ENCODE data around the gene SEMA5A. TPM values are rescaled to one million over a fixed set of nuclear protein-coding genes. Genes with fewer than 3 reads are reported as not detected.

Gene SEMA5A
- total and polyA plus RNA-seq, 7 donors: 0.60 to 4.7 (median 2.8) TPM

- WGBS, 2 donors: 52 to 86% methylated on average over 1 of the region's 1 CpG
- H3K27me3 ChIP-seq: no peaks in the 10 kb centered on the region
- DNase-seq: no peak
- TF ChIP-seq EP300 (IDR thresholded peaks at IDR 0.05): no peak
- TF ChIP-seq POLR2A (IDR thresholded peaks at IDR 0.05): no peak
- TF ChIP-seq POLR2AphosphoS5 (IDR thresholded peaks at IDR 0.05): no peak
- no peak for TF ChIP-seq CTCF (IDR thresholded peaks at IDR 0.05)
- no peaks in the 10 kb centered on the region for H3K9me3 ChIP-seq
- no peaks in the 10 kb centered on the region for H3K36me3 ChIP-seq
- H3K4me1 ChIP-seq: no peaks in the 10 kb centered on the region
- intact Hi-C loops (cut with DNase I): loop anchor here (10.0 kb wide), 1 partner anchor 261 kb away; the partner anchor contains the start of gene SEMA5A
- H3K4me3 ChIP-seq: no peak overlapping the region
- H3K27ac ChIP-seq: peak overlapping the region in 3 of 4 donors; percentile 17 to 57 (median 28)
These were observed 261.6 kb downstream of the SEMA5A start for GRCh38 chr5:9284272-9284671.

DNA sequence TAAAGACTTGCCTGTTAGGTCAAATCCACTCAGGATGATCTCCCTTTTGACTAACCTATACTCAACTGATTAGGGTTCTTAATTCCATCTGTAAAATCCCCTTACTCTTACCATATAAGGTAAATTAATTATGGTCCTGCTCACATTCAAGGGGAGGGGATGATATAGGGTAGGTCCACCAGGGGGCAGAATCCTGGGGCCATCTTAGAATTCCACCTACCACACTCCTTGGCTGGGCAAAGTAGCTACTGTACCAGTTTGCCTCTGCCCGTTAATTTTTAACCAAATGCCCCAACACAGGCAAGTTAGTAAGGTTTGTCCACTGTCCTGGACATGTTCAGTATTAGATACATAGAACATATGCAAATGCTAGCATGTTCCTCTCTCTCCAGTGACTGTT is 262.4 kb downstream of the SEMA5A start:
- Histone ChIP-seq H3K4me1 (no peaks in the 10 kb centered on the region), H3K27ac (no peak overlapping the region), H3K36me3 (no peaks in the 10 kb centered on the region), H3K9me3 (no peaks in the 10 kb centered on the region), H3K27me3 (no peaks in the 10 kb centered on the region), H3K4me3 (no peak overlapping the region)
- DNase-seq: no peak
- TF ChIP-seq POLR2AphosphoS5 (IDR thresholded peaks at IDR 0.05) (no peak), EP300 (IDR thresholded peaks at IDR 0.05) (no peak)
- 95 to 98% methylated on average over 1 of the region's 1 CpG for WGBS, 2 donors
- intact Hi-C loops (cut with DNase I): loop anchor here (10.0 kb wide), 1 partner anchor 261 kb away; the partner anchor contains the start of gene SEMA5A

DNA sequence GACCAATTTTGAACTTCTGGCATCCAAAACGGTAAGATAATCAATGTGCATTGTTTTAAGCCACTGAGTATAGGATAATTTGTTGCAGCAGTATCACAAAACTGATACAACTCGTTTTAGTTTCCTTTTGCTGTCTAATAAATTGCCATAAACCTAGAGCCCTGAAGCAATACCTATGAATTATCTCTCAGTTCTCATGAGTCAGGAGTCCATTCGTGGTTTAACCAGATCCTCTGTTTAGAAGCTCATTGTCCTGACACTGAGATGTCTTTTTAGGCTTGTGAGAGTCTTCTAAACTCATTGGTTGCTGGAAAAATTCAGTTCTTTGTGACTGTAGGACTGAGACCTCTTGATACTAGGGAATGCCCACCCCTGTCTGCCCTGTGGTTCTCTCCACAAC is 262.9 kb downstream of the SEMA5A start:
- intact Hi-C loops (cut with DNase I): loop anchor here (10.0 kb wide), 1 partner anchor 262 kb away; the partner anchor contains the start of gene SEMA5A
- no peaks in the 10 kb centered on the region for H3K27me3 ChIP-seq
- 68 to 70% methylated on average over 3 of the region's 3 CpGs for WGBS, 2 donors
- H3K36me3 ChIP-seq: no peaks in the 10 kb centered on the region
- H3K9me3 ChIP-seq: no peaks in the 10 kb centered on the region
- DNase-seq: no peak
- H3K4me1 ChIP-seq: no peaks in the 10 kb centered on the region
- H3K27ac ChIP-seq: no peak overlapping the region
- TF ChIP-seq POLR2A (IDR thresholded peaks at IDR 0.05): no peak
- TF ChIP-seq CTCF (IDR thresholded peaks at IDR 0.05): no peak
- no peak for TF ChIP-seq POLR2AphosphoS5 (IDR thresholded peaks at IDR 0.05)
- no peak for TF ChIP-seq EP300 (IDR thresholded peaks at IDR 0.05)
- no peak overlapping the region for H3K4me3 ChIP-seq

DNA sequence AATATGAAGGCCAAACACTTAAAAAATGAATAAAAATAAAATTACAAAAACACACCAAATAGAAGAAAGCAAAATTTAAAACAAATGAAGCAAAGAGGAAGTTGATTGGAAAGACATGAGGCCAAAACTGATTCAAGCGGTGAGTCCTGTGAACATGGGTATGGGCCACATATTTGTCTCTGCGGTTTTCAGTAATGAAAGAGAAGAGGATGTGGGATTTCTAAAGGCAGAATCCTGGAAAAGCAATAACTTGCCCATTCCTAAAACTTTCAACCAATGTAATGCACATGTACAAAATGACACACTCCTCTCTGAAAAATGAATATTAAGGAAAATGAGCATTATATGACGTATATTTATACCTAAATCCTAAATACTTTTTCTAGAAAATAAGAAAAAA is 263.7 kb downstream of the SEMA5A start:
- no peaks in the 10 kb centered on the region for H3K27me3 ChIP-seq
- intact Hi-C loops (cut with DNase I): loop anchor here (10.0 kb wide), 1 partner anchor 263 kb away; the partner anchor contains the start of gene SEMA5A
- 92 to 93% methylated on average over 3 of the region's 3 CpGs for WGBS, 2 donors
- no peak overlapping the region for H3K4me3 ChIP-seq
- H3K9me3 ChIP-seq: no peaks in the 10 kb centered on the region
- DNase-seq: no peak
- H3K27ac ChIP-seq: no peak overlapping the region
- no peaks in the 10 kb centered on the region for H3K36me3 ChIP-seq
- no peak for TF ChIP-seq POLR2A (IDR thresholded peaks at IDR 0.05)
- no peak for TF ChIP-seq EP300 (IDR thresholded peaks at IDR 0.05)
- no peak for TF ChIP-seq POLR2AphosphoS5 (IDR thresholded peaks at IDR 0.05)
- TF ChIP-seq CTCF (IDR thresholded peaks at IDR 0.05): no peak
- H3K4me1 ChIP-seq: no peaks in the 10 kb centered on the region

DNA sequence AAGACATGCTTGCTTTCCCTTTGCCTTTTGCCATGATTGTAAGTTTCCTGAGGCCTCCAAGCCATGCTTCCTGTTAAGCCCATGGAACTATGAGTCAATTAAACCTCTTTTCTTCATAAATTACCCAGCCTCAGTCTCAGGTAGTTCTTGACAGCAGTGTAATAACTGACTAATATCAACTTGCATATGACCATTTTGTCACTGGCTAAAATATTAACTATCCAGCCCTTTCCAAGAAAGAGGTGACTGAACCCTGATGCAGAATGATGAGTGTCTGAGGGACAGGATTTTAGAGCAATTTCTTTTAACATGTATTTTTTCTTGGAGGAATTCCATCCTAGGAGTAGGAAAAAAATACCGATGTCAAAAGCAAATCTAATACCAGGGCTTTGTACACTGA is 266.1 kb downstream of the SEMA5A start:
- H3K27ac ChIP-seq: no peak overlapping the region
- TF ChIP-seq EP300 (IDR thresholded peaks at IDR 0.05) (no peak), POLR2AphosphoS5 (IDR thresholded peaks at IDR 0.05) (no peak), POLR2A (IDR thresholded peaks at IDR 0.05) (no peak), CTCF (IDR thresholded peaks at IDR 0.05) (no peak)
- intact Hi-C loops (cut with DNase I): loop anchor here (10.0 kb wide), 1 partner anchor 265 kb away; the partner anchor contains the start of gene SEMA5A
- H3K4me3 ChIP-seq: no peak overlapping the region
- H3K36me3 ChIP-seq: no peaks in the 10 kb centered on the region
- H3K4me1 ChIP-seq: no peaks in the 10 kb centered on the region
- no peak for DNase-seq
- WGBS, 2 donors: 94 to 97% methylated on average over 1 of the region's 1 CpG
- H3K9me3 ChIP-seq: no peaks in the 10 kb centered on the region
- no peaks in the 10 kb centered on the region for H3K27me3 ChIP-seq
